NCI-H128 (cell line): ENCODE data around the gene NFKBIB.
"Not testable (repeated sequence)": the region's sequence is repeated elsewhere in the genome, so short reads cannot be mapped to it uniquely, and the experiment has no call there.

Source experiments
- DNase-seq: peaks from one replicate; lab custom pipeline; 2025; ENCODE audit not compliant: unreplicated experiment; lab: John Stamatoyannopoulos, UW

NFKBIB gene

GRCh38 chr19:38873400-38873799, 26.4 kb upstream of the NFKBIB start:
- not testable (repeated sequence) for DNase-seq

- no peak for DNase-seq
These were observed 23.9 kb upstream of the NFKBIB start for GRCh38 chr19:38875656-38876395.

GRCh38 chr19:38877781-38878574, 21.8 kb upstream of the NFKBIB start, which contains the start of gene RINL:
Gene RINL, minus strand, starts transcription at chr19:38878275. Its CDS starts 1,533 bp downstream, at chr19:38876742.
- no peak for DNase-seq

GRCh38 chr19:38878575-38879399, 21.0 kb upstream of the NFKBIB start:
- DNase-seq = no peak

GRCh38 chr19:38879400-38879751, 20.4 kb upstream of the NFKBIB start:
- DNase-seq = no peak

GRCh38 chr19:38880076-38880881, 19.5 kb upstream of the NFKBIB start:
- DNase-seq = no peak

GRCh38 chr19:38880882-38881609, 18.7 kb upstream of the NFKBIB start:
- no peak for DNase-seq

GRCh38 chr19:38883286-38883685, 16.5 kb upstream of the NFKBIB start:
- DNase-seq = no peak

- not testable (repeated sequence) for DNase-seq
These were observed 15.1 kb upstream of the NFKBIB start for GRCh38 chr19:38884691-38885090.

GRCh38 chr19:38888876-38889275, 10.9 kb upstream of the NFKBIB start:
- no peak for DNase-seq

- DNase-seq = no peak
These were observed 10.0 kb upstream of the NFKBIB start for GRCh38 chr19:38889803-38890202.

- no peak for DNase-seq
These were observed 9.1 kb upstream of the NFKBIB start for GRCh38 chr19:38890686-38891085.

GRCh38 chr19:38891771-38892170, 8.0 kb upstream of the NFKBIB start:
- no peak for DNase-seq

GRCh38 chr19:38892841-38893240, 6.9 kb upstream of the NFKBIB start:
- DNase-seq = no peak

- DNase-seq = no peak
These were observed 6.4 kb upstream of the NFKBIB start for GRCh38 chr19:38893341-38893771.

- no peak for DNase-seq
These were observed 4.8 kb upstream of the NFKBIB start for GRCh38 chr19:38894968-38895367.

GRCh38 chr19:38898788-38899446, 852 bp upstream of the NFKBIB start:
- no peak for DNase-seq

- no peak for DNase-seq
These were observed 447 bp downstream of the NFKBIB start for GRCh38 chr19:38900202-38900629.

- no peak for DNase-seq
These were observed 998 bp downstream of the NFKBIB start for GRCh38 chr19:38900743-38901190.
